HuH-7.5 (cell line): ENCODE measurements around the gene RDM1.
"Not testable (repeated sequence)": the region's sequence is repeated elsewhere in the genome, so short reads cannot be mapped to it uniquely, and the experiment has no call there.

Source experiments
- DNase-seq: peaks from one replicate; pipeline ENCODE4 v3.0.0; 2011; ENCODE audit warnings: low spot score

The RDM1 gene

GRCh38 chr17:35898283-35899070, 32.1 kb downstream of the RDM1 start:
- no peak for DNase-seq

- not testable (repeated sequence) for DNase-seq
Observed at GRCh38 chr17:35897772-35898171, 32.8 kb downstream of the RDM1 start.

GRCh38 chr17:35895636-35896587, 34.7 kb downstream of the RDM1 start:
- no peak for DNase-seq

- no peak for DNase-seq
Observed at GRCh38 chr17:35894206-35894605, 36.4 kb downstream of the RDM1 start.

- DNase-seq = no peak
Observed at GRCh38 chr17:35893751-35894150, 36.8 kb downstream of the RDM1 start.

GRCh38 chr17:35892091-35893035, 38.2 kb downstream of the RDM1 start:
- no peak for DNase-seq

GRCh38 chr17:35891269-35891668, 39.3 kb downstream of the RDM1 start:
- DNase-seq = no peak

- no peak for DNase-seq
Observed at GRCh38 chr17:35890774-35891155, 39.8 kb downstream of the RDM1 start.

- no peak for DNase-seq
Observed at GRCh38 chr17:35889818-35890773, 40.5 kb downstream of the RDM1 start.

GRCh38 chr17:35889241-35889640, 41.3 kb downstream of the RDM1 start:
- DNase-seq = no peak

GRCh38 chr17:35879773-35880654, 50.6 kb downstream of the RDM1 start, which contains the start of gene CCL5:
CCL5 (minus strand) TSS chr17:35880360.
- DNase-seq = no peak

- no peak for DNase-seq
Observed at GRCh38 chr17:35878361-35878760, 52.2 kb downstream of the RDM1 start.

- DNase-seq = no peak
Observed at GRCh38 chr17:35877345-35878029, 53.1 kb downstream of the RDM1 start.

- no peak for DNase-seq
Observed at GRCh38 chr17:35876534-35876933, 54.0 kb downstream of the RDM1 start.

- DNase-seq = no peak
Observed at GRCh38 chr17:35875800-35876139, 54.8 kb downstream of the RDM1 start.

GRCh38 chr17:35875072-35875799, 55.3 kb downstream of the RDM1 start:
- no peak for DNase-seq

GRCh38 chr17:35872196-35872980, 58.2 kb downstream of the RDM1 start:
- no peak for DNase-seq
